Activated T-helper 1 cell treated with Interleukin-2 at 50 U/mL for 16 hours (primary cell): Measurements from ENCODE around the gene MT1B.

Experiments
- DNase-seq: peaks from one replicate; pipeline ENCODE4 v3.0.0-alpha.2; 2020; ENCODE audit warnings: low read depth

MT1B gene

DNA sequence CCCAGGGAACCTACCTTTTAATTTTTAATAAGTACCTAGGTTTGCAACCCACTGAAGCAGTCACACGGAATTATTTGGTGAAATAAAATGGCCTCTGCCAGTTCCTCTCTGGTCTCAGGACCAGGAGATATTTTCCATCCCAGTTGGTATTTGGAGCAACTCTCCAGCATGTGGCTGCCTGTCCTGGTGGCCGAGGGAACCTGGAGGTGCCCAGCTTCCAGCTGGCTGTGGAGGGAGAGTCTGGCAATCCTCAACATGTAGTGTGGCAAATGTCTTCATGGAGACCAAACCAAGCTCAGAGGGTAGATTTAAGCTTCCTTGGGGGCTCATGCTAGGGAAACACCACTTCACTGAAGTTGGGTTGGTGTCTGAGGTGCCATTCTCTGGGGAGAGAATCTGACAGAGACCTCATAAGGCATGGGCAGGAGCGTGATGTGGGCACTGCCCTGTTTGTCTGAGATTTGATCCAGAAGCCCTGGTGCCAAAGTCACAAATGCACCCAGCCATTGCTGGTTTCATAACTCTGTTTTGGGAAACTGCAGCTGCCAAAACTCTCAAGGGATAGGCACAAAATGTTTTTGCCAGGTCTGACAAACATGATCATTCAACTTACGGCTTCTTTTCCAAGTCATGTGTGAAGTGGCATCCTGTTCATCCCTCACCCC, 33.4 kb downstream of the MT1B start:
- no peak for DNase-seq

DNA sequence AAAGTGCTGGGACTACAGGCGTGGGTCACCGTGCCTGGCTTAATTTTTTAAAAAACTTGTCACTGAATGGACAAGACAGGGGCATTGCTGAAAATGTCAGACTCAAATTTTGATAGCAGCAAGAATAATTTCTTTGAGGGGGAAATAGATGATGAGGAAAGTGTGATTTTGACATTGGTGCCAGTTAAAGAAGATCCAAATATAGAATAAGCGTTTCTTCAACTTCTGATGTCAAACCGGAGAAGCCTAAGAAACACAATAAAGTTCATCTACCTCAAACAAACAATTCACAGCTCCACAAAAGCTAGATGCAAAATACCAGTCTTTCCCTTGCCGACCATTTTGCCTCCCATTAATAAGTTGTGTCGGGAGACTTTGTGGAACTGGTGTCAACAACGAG, 35.1 kb downstream of the MT1B start:
- DNase-seq: no peak

DNA sequence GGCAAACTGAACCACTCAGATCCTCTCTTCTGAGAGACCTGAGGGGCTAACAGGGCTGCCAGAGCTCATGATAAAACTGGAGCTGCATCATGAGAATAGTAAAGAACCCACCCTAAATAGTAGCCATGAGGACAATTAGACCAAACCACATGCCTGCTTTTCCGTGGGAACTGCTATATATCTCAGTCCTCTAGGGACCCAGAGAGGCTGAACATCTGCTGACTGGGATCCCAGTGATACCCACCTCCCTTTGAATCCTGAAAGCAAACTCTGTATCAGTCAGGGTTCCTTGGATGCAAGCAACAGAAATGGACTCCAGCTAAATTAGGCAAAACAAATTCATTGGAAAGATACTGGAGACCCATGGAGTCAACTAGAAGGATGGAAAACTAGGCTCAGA, 37.1 kb downstream of the MT1B start:
- DNase-seq: no peak

DNA sequence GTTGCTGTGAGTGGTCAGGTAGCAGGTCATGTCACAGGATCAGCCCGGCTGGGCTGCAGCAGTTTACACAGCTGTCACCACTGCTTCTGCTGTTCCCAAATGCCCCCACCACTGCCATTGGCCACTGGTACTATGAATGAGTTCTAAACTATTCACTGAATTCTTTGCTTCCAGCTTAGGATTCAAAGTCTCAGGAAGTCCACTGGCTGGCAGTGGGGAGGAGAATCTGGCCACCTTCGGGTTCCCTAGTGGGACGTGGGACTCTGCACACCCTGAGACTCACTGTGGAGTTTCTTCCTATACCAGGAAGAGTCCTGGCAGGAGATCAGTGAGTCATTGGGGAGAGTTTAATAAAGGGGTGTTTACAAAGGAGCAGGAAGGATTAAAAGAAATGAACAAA, 37.5 kb downstream of the MT1B start:
- DNase-seq: no peak

DNA sequence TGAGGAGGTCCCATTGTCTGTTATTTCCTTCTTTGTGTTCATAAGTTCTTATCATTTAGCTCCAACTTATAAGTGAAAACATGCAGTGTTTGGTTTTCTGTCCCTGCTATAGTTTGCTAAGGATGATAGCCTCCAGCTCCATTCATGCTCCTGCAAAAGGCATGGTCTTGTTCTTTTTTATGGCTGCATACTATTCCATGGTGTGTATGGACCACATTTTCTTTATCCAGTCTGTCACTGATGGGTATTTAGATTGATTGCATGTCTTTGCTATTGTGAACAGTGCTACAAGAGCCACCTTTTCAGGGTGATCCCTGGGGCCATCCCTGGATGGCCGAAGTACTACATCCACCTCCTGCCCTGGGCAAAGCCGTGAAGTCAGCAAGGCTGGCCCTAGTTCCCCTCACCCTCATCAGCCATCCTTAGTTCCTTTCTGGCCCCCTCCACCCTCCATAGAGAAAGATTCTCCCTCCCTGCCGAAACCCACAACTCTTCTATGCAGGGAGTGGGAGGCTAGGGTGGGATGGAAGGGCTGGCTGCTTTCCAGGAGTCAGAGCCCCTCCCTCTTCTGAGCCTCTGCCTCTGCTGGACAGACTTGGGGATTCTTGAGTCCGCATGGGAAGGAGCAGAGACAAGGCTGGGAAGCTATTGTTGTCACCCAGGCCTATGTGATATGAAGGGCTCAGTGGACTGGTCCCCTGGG, 38.9 kb downstream of the MT1B start:
- DNase-seq: no peak

DNA sequence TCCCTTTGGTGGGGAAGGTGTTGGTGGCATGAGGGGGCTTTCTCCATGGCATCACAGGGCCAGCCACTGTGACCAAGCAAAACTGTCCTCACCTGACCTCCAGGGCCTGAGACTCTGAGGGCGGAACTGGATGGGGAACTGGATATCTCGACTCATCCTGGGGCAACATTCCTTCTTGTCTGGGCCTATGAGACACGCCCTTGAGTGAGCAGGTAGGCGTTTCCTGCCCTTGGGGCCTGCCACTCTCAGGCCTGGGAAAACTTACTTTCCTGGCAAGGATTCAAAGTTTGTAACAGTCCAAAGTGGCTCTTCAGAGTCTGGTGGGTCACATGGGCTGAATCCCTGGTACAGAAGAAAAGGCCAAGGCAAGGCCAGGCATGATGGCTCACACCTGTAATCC, 40.2 kb downstream of the MT1B start:
- no peak for DNase-seq

DNA sequence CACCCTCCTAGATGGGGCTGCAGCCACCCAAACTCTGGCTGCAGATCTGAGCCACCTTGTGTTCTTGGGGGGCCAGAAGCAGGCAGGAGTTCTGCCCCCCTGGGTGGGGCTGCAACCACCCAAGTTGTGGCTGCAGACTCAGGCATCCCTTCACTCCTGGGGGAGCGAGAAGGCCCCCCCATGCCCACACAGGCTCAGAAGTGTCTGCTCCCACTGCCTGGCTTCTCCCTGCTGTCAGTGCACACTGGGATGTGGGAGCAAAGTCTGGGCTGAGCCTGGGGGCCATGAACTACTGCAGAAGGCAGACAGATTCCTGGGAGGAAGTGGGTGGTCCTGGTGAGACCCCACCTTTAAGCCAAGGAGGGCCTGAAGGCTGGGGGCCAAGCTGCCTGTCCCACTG, 43.6 kb downstream of the MT1B start:
- DNase-seq: no peak

DNA sequence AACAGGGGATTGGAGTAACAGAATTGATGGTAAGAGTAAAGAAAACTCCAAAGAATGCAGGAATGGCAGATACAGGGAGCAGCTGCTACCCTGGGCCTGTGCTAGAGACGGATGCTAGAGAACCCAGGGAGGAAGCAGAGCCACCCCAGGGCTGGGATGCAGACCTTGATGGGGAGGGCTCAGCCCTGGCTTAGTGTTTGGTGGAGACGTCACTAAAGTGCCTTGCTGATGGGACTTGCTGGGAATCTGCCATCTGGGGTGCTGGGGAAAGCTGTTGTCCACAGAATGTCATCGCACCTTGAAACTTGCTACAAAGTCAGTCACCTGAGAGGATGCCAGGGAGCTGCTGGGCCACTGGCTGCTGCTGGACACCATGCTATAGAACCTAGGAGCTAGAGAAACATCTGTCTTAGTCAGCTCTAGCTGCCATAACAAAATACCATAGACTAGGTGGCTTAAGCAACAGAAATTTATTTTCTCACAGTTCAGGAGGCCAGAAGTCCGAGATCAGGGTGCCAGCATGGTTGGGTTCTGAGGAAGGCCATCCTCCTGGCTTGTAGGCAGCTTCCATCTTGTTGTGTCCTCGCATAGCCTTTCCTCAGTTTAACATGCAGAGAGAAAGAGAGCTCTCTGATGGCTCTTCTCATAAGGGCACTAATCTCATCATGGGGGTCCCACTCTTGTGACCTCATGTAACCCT, 45.9 kb downstream of the MT1B start:
- no peak for DNase-seq

DNA sequence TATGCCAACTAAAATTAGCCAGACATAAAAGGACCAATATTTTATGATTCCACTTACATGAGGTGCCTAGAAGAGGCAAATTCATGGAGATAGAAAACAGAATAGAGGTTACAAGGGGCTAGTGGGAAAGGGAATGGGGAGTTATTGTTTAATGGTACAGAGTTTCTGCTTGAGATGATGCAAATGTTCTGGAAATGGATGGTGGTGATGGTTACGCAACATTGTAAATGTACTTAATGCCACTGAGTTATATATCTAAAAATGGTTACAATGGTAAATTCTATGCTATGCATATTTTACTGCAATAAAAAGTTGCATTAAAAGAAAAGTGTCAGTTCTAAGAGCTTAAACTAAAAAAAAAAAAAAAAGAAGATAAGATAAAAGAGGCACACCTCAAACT, 48.5 kb downstream of the MT1B start:
- DNase-seq: no peak

DNA sequence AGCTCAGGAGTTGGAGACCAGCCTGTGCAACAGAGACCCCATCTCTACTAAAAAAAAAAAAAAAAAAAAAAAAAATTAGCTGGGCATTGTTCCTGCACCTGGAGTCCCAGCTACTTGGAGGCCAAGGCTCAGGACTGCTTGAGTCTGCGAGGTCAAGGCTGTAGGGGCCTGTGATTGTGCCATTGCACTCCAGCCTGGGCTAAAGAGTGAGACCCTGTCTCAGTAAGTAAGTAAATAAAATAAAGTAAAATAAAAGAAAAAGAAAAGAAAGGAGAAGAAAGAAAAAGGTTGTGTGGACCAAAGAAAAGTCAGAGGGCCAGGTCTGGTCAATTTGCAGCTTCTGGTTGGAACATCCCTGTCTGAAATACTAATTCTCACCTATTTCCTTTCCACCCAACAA, 48.9 kb downstream of the MT1B start:
- no peak for DNase-seq

DNA sequence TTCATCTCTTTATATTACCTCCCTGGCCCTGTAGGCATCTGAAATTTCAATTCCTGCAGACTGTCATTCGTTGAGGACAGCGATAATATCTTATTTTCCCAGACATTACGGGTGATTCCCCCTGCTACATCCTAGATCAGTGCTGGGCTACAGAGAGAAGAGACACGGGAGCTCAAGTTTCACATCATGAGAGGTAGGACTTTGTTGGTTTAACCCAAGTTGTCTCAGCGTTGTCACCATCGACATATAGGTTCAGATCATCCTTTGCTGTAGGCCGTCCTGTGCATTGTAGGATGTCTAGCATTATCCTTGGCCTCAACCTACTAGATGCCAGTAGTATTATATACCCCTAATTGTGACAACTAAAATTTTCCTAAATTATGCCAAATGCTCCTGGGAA, 49.8 kb downstream of the MT1B start:
- DNase-seq: no peak
